Activated CD8-positive, alpha-beta memory T cell treated with anti-CD3 and anti-CD28 coated beads, Interleukin-2, amount 50 U/mL, for 1 hour (primary cell): ENCODE measurements around the gene UBD.
A peak's percentile ranks its signal among the peaks of the same experiment; 100 is the strongest.

Experiments
- DNase-seq: peaks from one replicate; pipeline ENCODE4 v3.0.0-alpha.2; 2020; ENCODE audit errors: extremely low read depth

UBD gene

DNA sequence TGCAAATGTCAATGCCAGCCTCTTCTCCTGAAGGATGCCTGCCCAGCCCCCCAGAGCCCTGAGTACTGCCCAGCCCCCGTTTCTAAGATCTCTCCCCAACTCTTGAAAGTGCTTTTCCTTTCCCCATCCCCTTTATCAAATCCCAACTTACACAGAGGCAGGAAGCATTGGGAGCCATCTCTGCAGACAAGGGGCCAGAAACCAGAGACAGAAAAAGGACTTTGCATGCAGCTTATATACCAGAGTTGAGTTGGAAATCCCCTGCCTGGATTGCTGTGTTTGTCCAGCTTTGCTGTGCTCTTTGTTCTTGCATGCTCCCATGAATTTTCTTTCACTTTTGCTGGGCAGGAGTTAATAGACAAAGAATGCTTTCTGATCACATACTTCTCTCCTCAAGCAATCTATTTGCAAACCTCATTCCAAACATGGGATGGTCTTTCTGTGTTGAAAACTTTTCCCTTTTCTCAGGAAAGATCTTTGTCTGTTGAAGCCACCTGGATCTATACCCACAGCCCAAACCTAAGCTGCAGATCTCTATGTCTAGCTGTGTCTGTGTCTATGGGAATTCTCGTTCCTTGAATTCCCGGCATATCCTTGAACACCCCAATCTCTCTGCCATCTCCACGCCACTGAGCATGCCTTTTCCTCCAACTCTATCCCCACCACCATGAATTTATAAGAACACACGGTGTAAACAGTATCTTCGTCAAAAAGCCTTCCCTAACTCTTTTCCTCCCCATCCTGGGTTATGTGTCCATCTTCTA lies at the start of gene UBD:
Gene UBD, minus strand, starts transcription at position 209 of the 764 bp plus-strand sequence. Its CDS starts 31 bp downstream, at position 178.
- no peak for DNase-seq

DNA sequence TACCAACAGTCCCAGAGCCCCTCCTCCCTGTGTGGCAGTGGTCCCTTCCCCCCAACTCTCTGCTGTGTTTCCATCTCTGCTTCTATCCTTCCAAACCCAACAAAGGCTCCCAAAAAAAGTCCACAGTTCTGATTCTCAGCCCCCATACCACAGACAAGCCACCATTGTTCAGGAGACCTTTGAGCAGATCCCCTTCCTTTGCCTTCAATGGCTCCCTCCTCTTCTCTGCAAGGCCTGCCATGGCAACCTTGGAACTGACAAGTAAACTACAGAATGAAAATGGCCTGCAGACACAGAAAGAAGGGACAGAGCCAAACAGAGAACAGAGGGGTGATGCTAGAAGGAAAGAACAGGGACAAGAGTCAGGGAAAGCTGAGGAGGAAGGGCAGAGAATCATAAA lies 48.6 kb upstream of the UBD start:
- no peak for DNase-seq

DNA sequence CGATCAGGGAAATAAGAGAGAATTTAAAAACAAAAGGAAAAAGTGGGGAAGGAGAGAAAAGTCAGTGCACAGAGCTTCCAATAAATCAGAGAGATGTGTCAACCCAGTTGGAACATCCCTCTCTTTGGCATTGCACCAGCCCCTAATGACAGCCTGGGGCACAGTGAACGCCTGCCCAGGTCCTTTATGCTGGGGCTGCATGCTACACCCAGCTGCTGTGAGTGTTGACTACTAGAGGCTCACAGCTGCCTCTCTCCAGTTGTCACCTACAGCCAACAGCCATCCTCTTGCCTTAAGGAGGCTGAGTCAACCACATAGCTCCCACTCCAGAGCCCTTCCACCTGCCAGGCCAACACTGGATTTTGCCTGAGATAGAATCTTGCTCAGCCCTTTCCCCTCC lies 44.4 kb upstream of the UBD start:
- DNase-seq, result no peak

DNA sequence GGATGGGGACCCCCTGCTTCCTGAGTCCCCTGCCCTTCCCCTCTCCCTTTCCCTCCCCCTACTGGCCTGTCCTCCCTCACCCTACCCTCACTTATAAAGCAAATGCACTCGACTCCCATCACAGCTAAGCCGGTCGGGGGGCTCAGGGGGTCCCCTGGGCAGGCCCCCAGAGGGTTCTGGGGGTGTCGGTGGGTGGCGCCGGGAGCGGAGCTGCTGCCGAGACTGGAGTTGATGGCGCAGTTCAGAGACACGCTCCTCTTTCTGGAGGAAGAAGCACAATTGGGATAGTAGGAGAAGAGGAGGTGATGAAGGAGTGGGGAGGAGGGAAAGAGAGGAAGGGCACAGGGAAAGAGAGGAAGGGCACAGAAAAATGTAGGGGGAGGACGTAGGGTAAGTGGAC lies 43.9 kb upstream of the UBD start:
- no peak for DNase-seq

DNA sequence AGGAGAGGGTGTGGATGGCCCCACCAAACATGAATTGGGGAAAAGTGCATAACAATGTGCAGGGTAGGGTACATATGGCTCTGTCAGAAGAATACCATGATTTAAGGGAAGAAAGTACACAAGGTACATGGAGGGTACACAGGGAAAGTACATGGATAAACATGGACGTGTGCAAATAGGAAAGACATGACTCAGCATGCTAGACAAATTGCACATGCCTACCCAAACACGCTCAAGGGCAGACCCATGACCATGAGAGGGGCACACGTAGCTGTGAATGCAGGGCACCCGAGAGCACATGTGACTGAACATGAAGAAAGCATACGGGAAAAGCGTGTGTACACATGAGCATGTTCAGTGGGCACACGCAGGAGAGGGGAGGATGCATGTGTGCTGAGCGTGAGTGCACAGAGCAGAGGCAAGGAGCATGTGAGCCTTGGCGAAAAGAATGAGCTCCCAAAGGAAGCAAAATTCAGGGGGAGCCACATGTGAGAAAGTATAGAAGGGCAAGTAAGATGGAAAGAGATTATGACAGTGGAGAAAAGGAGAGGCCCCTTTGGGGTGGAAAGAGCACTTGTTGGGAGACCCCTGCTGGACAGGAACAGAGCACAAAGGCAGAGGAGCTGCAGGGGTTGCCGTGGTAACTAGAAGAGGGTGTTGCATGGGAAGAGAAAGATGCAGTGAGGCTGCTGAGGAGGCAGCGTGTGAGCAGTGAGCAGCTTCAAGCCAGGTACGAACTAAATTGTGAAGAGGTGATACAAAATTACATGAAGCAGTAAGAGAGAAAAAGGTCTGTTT lies 43.2 kb upstream of the UBD start:
- no peak for DNase-seq

DNA sequence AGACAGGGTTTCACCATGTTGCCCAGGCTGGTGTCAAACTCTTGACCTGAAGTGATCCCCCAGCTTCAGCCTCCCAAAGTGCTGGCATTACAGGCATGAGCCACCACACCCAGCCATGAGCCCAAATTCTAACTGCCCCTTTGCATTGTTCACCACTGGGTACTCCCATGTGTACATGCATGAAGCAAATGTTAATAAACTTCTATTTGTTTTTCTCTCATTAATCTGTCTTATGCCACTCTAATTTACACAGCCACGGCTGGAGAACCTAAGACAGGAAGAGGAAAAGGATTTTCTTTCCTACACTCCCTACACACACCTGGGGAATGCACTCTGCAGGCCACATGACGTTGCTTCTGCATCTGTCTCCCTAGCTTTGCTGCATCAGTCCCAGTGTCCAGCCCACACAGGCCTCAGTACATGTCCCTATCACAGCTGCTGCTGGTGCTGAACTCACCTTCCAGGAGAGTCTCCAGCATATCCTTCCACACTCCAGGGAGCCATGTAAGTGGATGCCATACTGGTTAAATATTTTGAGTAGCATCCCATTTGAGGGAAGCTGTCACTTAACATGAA lies 38.7 kb upstream of the UBD start:
- no peak for DNase-seq

DNA sequence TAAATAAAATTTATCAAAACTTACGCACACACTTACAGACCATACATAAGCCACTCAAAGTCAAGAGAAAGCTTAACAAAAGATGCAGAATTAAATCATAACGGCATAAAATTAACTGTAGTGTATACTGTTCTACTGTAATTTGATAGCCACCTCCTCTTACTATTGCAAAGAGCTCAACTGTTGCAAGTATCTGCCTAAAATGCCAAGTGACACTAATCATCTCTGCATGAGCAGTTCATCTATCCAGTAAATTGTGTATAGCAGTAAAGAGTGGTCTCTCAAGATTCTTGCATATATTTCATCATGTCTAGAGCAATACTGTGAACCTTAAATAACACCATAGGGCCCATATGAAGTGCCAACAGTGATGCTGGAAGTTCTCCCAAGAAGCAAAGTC lies 37.7 kb upstream of the UBD start:
- no peak for DNase-seq

DNA sequence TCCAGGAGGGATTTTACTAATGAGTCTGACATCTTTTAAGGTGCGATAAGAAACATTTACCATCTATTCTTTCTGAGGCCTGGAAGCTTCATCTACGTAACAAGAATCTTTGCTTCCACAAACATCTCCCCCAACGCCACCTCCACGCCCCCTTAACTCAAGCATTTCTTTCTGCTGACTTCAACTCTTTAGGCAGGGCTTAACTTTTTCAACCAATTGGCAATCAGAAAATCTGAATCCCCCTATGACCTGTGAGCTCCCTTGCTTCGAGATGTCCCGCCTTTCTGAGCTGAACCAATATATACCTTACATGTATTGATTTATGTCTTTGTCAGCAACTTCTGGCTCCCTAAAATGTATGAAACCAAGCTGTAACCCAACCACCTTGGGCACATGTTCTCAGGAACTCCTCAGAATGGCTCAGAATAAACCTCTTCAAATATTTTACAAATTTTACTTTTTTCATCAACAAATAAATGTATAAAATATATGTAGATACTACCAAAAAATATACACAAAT lies 36.9 kb upstream of the UBD start:
- DNase-seq, result no peak

DNA sequence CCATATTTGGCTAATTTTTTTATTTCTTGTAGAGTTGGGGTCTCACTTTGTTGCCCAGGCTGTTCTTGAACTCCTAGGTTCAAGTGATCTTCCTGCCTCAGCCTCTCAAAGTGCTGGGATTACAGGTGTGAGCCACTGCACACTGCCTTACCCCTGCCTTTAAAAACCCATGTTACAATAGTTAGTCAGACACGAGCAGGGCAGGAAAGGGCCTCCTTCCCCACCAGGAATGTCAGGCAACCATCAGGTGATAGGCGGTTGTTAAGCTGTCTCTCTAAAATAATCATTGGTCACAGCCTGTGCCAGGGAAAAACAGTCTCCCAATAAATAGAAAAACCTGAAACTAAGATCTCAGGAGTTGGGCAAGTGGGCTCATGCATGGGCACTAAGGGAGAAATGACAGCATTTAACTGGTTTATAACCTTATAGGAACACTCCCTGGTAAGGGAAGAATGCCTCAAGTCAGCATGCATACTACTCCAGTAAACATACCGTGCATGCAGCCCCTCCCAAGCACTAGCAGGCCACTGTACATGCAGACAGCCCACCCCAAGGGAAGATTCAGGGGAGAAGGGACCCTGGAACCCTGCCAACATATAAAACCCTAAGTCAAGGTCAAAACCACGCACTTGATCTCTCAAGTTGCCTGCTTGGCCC lies 33.8 kb upstream of the UBD start:
- no peak for DNase-seq

DNA sequence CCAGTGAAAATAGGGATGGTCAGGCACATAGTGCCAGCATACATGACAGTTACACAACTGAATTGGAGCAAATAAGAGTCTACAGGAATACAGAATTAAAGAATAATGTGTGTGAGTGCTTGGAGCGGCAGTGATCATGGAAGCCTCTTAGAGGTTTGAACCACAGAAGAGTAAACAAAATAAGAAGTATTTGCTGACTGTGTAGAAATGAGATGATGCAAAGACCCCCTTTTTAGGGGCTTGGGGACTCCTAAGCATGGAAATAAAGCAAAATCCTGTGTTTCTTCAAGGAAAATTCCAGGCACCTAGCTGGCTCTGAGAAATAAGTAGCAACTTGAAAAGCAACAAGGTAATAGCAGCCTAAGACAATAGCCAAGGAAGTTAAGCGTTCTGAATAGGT lies 32.1 kb upstream of the UBD start:
- no peak for DNase-seq

DNA sequence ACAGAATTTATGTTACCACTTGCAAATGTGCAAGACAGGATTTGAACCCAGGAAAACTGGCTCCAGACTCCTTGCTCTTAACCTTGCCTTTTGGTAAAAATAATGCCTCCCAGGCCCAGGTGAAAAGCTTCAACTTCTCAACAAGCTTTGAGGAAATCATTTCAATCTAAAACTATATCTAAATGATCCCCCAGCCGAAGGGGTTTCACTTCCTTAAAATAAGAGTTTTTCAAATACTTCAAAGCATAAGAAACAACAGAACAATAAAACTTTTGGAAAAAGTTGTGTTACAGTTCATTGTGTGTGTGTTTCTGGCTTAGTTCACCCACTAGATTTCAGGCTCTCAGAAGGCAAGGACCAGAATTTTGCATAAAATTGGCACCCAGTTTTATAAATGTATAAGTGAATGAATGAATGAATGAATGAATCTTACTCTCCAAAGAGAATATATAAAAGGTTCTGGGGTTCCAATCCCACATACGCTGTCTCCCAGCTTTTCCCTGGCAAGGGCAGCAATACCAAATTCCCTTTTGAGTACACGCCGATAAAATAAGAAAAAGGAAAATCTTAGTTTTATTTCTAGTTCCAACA lies 30.8 kb upstream of the UBD start:
- DNase-seq, result no peak

DNA sequence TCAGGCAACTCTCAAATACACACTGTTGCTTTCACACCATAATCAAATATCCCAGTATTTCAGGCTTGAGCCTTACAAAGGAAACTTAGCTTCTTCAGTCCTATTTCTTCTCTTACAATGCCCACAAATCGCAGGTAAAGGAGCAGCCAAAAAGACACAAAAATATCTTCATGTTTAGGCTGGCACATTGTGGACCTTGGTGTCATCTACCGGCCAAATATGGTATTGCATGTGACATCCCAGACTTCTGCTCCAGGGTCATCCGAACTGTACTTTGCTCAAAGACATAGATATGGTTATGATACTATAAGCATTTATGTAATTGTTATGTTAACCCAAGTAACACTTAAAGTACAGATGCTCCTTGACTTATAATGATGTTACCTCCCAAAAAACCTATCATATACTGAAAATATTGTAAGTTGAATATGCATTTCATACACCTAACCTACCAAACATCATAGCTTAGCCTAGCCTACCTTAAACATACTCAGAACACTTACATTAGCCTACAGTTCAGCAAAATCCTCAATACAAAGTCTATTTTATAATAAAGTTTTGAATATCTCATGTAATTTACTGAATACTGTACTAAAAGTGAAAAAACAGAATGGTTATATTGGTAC lies 30.0 kb upstream of the UBD start:
- DNase-seq, result peak; percentile 10

DNA sequence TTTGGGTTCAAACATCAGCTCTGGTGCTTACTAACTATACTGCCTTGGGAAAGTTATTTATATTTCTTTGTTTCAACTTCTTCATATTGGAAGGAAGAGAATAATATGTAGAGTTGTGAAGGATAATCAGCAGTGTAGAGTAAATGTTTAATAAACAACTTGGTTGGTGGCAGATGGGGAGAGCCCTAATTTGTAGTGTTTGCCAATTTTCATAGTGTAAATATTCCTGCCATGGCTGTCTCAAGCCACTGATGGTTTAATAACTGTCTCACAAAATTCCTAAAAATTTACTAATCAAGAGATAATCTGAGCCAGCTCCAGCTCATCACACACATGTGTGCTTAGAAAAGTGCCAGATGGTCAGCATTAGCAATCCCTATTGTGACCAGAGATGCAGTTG lies 25.3 kb upstream of the UBD start, which contains the start of gene OR2H2:
Gene OR2H2, plus strand, starts transcription at position 301 of the 400 bp plus-strand sequence. CDS start 2,824 bp downstream, outside the sequence.
- DNase-seq, result no peak

DNA sequence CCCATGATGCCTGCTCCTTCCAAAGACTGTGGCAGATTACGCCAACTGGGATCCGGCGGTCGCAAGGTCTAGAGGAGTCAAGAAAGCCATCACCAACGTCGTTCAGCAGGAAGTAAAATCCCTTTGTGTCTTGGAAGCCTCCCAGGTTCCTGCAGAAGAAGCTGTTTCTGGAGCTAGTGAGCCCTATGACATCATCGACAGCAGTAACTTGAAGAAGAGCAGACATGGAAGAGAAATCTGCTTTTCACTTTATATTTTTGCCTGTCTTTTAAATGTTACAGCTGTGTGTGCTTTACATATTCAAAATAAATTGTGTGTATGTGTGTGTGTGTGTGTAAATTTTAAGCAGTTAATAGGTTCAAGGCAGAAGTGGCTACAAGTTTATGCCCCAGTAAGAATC lies 18.0 kb upstream of the UBD start:
- DNase-seq, result no peak

DNA sequence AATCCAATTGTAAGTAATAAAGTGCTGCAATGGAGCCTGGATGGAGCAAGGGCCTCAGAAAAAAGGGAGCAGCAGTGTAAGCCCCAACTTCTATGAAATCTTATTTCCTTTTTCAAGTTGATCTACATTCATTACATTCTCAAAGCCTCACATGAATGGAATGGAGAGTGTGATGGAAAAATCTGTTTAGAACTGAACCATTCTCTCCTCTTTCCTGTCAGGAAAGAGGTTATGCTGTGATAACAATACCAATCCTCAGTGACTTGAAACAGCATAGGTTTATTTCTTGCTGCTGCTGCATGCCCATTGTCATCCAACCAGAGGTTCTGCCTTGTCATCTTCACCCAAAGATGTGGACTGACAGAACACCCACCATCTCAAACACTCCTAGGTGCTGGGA lies 16.5 kb upstream of the UBD start:
- no peak for DNase-seq

DNA sequence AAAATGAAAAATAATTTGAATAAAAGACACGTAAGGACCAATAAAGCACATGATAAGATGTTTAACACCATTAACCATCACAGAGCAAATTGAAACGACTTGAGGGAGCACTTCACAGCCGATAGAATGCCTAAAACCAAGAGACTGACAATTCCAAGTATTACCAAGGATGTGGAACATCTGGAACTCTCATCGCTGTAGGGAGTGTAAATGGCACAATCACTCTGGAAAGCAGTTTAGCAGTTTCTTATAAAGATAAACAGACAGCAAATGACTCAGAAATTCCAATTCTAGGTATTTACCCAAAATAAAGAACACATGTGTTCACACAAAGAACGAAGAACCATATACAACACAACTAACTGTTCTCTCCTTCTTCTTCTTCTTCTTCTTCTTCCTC lies 8.5 kb upstream of the UBD start:
- no peak for DNase-seq

DNA sequence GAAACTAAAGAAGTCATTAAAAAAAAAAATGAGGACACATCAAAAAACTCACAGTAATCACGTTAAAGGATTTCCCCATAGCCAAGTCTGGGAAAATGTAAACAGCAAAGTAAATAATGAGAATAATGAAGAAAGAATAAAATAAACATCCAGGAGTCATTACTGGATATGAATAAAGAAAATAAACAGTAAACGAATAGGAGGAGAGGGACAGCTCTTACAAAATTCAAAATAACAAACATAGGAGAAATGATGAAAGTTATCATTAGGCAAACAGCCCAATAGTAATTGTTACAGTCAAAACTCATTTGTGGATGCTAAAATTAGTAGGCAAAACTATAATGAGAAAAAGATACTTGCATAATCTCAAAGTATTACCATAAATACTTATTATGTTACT lies 8.0 kb upstream of the UBD start:
- DNase-seq, result no peak

DNA sequence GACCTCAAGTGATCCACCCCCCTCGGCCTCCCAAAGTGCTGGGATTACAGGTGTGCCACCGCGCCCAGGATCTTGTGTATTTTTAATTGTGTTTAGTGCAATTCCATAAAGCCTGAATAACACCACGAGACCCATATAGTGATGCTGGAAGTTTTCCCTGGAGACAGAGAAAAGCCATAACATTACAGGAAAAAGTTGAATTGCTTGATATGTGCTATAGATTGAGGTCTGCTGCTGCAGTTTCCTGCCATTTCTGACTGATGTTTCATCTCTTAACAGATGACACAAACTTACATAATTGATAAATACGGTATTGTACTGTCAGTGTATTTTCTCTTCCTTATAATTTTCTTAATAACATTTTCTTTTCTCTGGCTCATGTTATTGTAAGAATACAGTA lies 7.3 kb upstream of the UBD start:
- DNase-seq, result no peak

DNA sequence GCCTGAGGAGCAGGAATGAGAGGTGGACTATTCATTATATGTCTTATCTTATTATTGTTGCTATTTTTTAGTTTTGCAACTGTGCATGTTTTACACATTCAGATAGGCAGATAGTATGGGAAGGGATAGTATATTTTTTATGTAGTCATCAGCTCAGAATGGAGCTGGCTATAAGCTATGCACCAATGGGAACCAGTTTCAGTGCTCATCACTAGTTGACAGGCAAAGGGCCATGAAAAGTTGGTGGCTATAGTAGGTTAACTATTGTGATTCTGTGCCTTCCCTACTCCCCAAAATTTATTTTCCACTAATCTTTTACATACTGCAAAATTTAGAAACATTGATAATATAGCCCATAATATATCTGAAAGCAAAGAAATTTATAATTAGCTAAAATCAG lies 5.3 kb upstream of the UBD start:
- DNase-seq, result no peak

DNA sequence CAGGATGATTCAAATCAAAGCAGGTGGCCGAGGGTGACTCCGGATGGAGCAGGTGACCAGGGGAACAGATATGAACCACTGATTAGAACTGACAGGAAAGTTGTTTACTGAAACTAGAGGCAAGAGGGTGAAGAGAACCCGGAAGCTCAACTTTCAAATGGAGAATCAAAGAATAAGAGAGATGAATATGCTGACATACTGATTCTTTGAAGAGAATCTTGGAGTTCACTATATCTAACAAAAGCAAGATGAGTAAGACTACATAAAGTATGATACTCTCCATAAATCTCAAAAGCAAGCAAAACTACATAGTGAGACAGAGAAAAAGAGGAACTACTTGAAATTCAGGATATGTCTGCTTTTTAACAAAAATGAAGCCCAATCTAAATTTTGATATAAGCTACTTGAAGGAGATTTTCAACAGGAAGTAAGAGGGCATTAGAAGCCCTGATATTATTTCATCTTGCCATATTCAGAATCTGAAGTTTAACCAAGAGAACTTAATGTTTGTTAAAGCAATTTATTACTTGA lies 4.0 kb upstream of the UBD start:
- no peak for DNase-seq

DNA sequence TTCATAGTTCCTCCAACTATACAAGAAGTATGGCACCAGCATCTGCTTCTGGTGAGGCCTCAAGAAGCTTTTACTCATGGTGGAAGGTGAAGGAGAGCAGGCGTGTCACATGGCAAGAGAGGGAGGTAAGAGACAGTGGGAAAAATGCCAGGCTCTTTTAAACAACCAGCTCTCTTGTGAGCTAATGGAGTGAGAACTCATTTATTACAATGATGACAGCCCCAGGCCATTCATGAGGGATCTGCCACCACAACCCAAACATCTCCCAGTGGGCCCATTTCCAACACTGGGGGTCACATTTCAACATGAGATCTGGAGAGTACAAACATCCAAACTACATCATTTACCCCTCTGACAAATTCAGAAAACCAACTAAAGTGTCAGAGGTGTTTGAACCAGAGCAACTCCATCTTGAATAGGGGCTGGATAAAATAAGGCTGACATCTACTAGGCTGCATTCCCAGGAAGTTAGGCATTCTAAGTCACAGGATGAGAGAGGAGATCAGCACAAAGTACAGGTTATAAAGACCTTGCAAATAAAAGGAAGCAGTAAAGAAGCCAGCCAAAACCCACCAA lies 2.2 kb upstream of the UBD start:
- DNase-seq, result no peak
